Testis (tissue), 3 donors: ENCODE measurements around the gene RFXAP. TPM values are rescaled to one million over a fixed set of nuclear protein-coding genes. Genes with fewer than 3 reads are reported as not detected.

Source experiments
- DNase-seq: peaks from one replicate; pipeline ENCODE4 v3.0.0-alpha.2; 2019
- H3K27ac ChIP-seq, 2 donors: fragments of 200-600 bp; sonication (generic); one replicate each; pipeline ENCODE4 v1.5.1; 2019
- H3K27me3 ChIP-seq: fragments of 200-600 bp; sonication (generic); one replicate; pipeline ENCODE4 v1.5.1; 2019
- H3K36me3 ChIP-seq: fragments of 200-600 bp; sonication (generic); one replicate; pipeline ENCODE4 v1.5.1; 2017; ENCODE audit warnings: low read depth; ENCODE audit errors: missing control alignments
- H3K4me1 ChIP-seq: fragments of 200-600 bp; sonication (generic); one replicate; pipeline ENCODE4 v1.5.1; 2019
- H3K4me3 ChIP-seq, 2 donors: fragments of 200-600 bp; sonication (generic); one replicate each; pipeline ENCODE4 v1.5.1; 2017 to 2019
- H3K9me3 ChIP-seq: fragments of 200-600 bp; sonication (generic); one replicate; pipeline ENCODE4 v1.5.1; 2017
- POLR2A ChIP-seq: fragments of 450-650 bp; IDR thresholded peaks from one replicate; pipeline ENCODE4 v1.6.1; 2017; ENCODE audit warnings: antibody characterized with exemption, mild to moderate bottlenecking, moderate library complexity
- WGBS, 2 donors: methylation state at CpG; one replicate each; pipeline ENCODE4 v1.1.5; 2018; 5-methylcytosine and 5-hydroxymethylcytosine counted together
- intact Hi-C: fragments of 100-400 bp; cut with DNase I; formaldehyde crosslinking; loops from one replicate; pipeline ENCODE4 v1.15.1; 2023; ENCODE audit warnings: low total_unique reads
- polyA plus RNA-seq: library from polyadenylated mRNA; stranded (reverse); fragments of 350-450 nt; fragmentation: Illumina TruSeq; extraction: RNeasy Lipid Tissue Mini Kit (QIAGEN cat#74804); gene quantifications from one replicate; pipeline ENCODE4 v1.2.3, GENCODE V29; 2014; ENCODE audit warnings: low read depth, low replicate concordance; ENCODE audit not compliant: insufficient read depth
- total RNA-seq, 2 donors: library from RNA; depleted of rRNA; stranded (reverse); fragments of >200 nt; gene quantifications; one replicate each; pipeline ENCODE4 v1.2.3, GENCODE V29; 2016
- TF ChIP-seq, protein P1 (sequence below), 3 experiments: fragments of 450-650 bp in 2 of 3; fragments of 200-600 bp in 1 of 3; sonication (generic) in 1 of 3; IDR thresholded peaks; one replicate each; pipeline ENCODE4 v1.5.1; 2016 to 2019; ENCODE audit warnings: antibody characterized with exemption in 3 of 3, mild to moderate bottlenecking in 2 of 3, moderate library complexity in 1 of 3

RFXAP gene
- total and polyA plus RNA-seq, 3 donors from 2014 or later: 6.6 to 11.1 (median 10.3) TPM

DNA sequence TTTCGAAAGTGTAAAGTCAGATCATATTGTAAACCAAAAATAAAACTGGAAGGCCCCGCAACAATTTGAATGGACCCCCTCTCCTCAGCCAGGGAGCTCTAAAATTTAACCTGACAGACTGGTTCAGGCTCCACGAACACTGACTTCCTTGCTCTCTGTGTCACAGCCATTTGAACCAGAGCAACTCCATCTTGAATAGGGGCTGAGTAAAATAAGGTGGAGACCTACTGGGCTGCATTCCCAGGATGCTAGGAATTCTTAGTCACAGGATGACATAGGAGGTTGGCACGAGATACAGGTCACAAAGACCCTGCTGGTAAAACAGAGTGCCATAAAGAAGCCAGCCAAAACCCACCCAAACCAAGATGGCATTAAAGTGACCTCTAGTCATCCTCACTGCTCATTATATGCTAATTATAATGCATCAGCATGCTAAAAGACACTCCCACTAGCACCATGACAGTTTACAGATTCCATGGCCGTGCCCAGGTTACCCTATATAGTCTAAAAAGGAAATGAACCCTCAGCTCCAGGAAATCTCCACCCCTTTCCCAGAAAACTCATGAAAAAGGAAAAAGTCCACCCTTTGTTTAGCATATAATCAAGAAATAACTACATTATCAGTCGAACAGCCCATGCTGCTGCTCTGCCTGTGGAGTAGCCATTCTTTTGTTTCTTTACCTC is 43.1 kb downstream of the RFXAP start:
- WGBS, 2 donors: 85% methylated on average over 6 of the region's 6 CpGs
- no peaks in the 10 kb centered on the region for H3K27me3 ChIP-seq
- TF ChIP-seq, protein P1, sequence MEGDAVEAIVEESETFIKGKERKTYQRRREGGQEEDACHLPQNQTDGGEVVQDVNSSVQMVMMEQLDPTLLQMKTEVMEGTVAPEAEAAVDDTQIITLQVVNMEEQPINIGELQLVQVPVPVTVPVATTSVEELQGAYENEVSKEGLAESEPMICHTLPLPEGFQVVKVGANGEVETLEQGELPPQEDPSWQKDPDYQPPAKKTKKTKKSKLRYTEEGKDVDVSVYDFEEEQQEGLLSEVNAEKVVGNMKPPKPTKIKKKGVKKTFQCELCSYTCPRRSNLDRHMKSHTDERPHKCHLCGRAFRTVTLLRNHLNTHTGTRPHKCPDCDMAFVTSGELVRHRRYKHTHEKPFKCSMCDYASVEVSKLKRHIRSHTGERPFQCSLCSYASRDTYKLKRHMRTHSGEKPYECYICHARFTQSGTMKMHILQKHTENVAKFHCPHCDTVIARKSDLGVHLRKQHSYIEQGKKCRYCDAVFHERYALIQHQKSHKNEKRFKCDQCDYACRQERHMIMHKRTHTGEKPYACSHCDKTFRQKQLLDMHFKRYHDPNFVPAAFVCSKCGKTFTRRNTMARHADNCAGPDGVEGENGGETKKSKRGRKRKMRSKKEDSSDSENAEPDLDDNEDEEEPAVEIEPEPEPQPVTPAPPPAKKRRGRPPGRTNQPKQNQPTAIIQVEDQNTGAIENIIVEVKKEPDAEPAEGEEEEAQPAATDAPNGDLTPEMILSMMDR (IDR thresholded peaks at IDR 0.05): no peak
- no peak for TF ChIP-seq POLR2A
- H3K36me3 ChIP-seq: no peaks in the 10 kb centered on the region
- H3K9me3 ChIP-seq: no peaks in the 10 kb centered on the region
- H3K4me1 ChIP-seq: no peaks in the 10 kb centered on the region
- intact Hi-C loops: no loop called here
- no peak overlapping the region for H3K27ac ChIP-seq
- DNase-seq: no peak
- no peak overlapping the region for H3K4me3 ChIP-seq

DNA sequence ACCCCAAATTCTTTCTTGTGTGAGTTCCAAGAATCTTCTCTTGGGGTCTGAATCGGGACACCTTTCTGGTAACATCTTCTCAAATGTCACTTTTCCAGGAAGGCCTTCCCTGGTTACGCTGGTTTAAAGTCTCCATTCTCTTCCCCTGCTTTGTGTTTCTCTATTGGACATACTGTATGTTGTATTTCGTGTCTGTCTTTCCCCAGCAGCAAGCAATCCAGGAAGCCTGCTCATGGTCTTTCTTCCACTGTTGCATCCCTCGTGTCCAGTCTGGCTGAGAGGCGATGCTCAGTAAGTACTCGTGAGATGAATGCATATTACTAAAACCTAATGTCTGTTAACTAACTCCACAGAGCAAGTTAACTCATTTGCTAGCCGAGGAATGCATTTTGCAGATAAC is 43.7 kb downstream of the RFXAP start:
- Histone ChIP-seq H3K4me3 (no peak overlapping the region), H3K36me3 (no peaks in the 10 kb centered on the region), H3K4me1 (no peaks in the 10 kb centered on the region), H3K9me3 (no peaks in the 10 kb centered on the region), H3K27ac (no peak overlapping the region), H3K27me3 (no peaks in the 10 kb centered on the region)
- no peak for DNase-seq
- WGBS, 2 donors: 87 to 95% methylated on average over 7 of the region's 7 CpGs
- intact Hi-C loops: no loop called here
- no peak for TF ChIP-seq POLR2A
- TF ChIP-seq, protein P1 (IDR thresholded peaks at IDR 0.05): no peak

DNA sequence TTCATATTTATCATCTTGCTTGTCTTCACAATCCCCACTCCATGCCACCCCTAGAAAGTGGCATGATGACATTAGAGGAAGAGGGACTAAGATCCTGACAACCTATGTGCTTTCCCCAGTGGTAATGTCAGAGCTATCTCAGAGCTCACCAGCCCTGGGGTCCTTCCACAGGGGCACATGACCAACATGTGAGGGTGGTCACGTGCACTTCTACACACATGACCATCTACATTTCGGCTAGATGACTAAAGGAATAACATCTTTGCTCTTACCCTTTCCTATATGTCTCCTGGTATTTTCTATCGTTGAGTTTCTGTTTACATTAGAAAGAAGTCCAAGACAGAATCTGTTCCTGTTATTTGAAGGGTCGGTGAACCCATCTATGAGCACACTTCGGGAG is 46.2 kb downstream of the RFXAP start:
- no peaks in the 10 kb centered on the region for H3K27me3 ChIP-seq
- intact Hi-C loops: no loop called here
- no peak overlapping the region for H3K27ac ChIP-seq
- no peaks in the 10 kb centered on the region for H3K9me3 ChIP-seq
- no peak for DNase-seq
- 91 to 96% methylated on average over 5 of the region's 5 CpGs for WGBS, 2 donors
- H3K36me3 ChIP-seq: no peaks in the 10 kb centered on the region
- H3K4me3 ChIP-seq: no peak overlapping the region
- no peaks in the 10 kb centered on the region for H3K4me1 ChIP-seq
- TF ChIP-seq, protein P1 (IDR thresholded peaks at IDR 0.05): no peak
- TF ChIP-seq POLR2A: no peak

DNA sequence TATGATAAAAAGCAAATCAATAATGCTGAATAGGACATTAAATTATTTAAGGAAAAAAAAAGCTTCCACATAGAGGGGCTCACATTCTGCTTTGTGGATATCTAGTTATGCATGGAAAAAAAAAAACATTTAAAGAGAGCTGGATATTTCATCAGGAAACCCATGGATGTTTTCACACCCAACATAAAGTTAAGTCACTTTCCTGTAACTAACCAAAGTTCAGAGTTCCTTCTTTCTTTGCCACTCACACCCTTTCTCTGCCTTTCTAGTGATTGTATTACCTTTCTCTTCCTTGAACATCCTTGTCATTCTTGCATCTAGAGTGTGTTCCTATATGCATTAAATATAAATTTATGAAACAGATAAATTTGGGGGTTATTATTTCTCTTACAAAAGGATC is 47.2 kb downstream of the RFXAP start:
- Histone ChIP-seq H3K27ac (no peak overlapping the region), H3K9me3 (no peaks in the 10 kb centered on the region), H3K4me1 (no peaks in the 10 kb centered on the region), H3K36me3 (no peaks in the 10 kb centered on the region), H3K4me3 (no peak overlapping the region), H3K27me3 (no peaks in the 10 kb centered on the region)
- no peak for DNase-seq
- TF ChIP-seq POLR2A: no peak
- TF ChIP-seq, protein P1 (IDR thresholded peaks at IDR 0.05): no peak
- intact Hi-C loops: no loop called here

DNA sequence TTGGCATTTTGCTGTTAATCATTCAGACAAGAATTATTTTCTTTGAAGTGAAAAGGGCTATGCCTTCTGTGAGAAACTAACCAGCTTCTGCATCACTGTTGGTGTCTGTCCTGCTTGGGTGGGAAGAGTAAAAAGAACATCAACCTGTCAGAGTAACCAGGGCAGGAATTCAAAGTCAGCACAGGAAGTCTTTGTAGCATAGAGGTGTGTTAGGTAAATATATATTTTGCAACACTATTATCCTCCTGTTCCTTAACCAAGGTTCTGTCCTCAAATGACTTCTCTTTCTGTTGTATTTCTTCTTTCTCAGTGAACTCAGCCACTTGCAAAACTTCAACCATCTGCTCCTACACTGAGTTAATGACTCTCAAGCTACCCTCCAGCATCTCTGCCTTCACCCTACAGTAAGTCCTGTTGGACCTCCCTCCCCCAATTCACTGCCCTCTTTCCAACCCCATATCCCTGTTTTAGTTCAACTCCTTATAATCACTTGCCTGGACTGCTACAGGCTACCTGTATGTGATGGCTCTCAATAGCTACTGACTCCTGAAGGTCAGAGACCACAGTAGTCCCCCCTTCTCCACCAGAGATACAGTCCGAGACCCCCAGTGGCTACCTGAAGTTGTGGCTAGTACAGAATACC is 51.1 kb downstream of the RFXAP start:
- DNase-seq: no peak
- no peaks in the 10 kb centered on the region for H3K36me3 ChIP-seq
- TF ChIP-seq POLR2A: no peak
- no peak overlapping the region for H3K27ac ChIP-seq
- H3K9me3 ChIP-seq: no peaks in the 10 kb centered on the region
- 79 to 100% methylated on average over 1 of the region's 1 CpG for WGBS, 2 donors
- no peaks in the 10 kb centered on the region for H3K4me1 ChIP-seq
- intact Hi-C loops: no loop called here
- H3K27me3 ChIP-seq: no peaks in the 10 kb centered on the region
- H3K4me3 ChIP-seq: no peak overlapping the region
